ENCODE results near the gene PPM1D.
A peak's percentile ranks its signal among the peaks of the same experiment; 100 is the strongest.

The PPM1D gene

DNA sequence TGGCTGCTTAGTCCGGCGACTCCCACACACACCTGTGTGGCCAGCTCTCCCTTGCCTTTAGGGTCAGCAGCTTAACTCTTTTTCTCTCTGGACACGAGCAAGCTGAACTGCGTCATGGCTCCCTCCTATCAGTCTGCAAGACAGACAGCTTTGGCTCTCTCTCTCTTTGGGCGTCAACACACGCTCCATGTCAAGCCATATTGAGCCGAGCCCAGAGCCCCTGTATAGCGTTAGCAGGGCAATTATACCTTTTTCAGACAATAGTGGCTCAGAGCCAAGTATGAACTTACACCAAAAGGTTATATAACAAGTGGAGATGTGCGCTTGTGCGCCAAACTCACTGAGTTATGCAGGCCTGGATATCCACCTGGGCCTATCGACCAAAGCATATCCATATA lies 39.1 kb upstream of the PPM1D start:
- TF ChIP-seq, protein P1, sequence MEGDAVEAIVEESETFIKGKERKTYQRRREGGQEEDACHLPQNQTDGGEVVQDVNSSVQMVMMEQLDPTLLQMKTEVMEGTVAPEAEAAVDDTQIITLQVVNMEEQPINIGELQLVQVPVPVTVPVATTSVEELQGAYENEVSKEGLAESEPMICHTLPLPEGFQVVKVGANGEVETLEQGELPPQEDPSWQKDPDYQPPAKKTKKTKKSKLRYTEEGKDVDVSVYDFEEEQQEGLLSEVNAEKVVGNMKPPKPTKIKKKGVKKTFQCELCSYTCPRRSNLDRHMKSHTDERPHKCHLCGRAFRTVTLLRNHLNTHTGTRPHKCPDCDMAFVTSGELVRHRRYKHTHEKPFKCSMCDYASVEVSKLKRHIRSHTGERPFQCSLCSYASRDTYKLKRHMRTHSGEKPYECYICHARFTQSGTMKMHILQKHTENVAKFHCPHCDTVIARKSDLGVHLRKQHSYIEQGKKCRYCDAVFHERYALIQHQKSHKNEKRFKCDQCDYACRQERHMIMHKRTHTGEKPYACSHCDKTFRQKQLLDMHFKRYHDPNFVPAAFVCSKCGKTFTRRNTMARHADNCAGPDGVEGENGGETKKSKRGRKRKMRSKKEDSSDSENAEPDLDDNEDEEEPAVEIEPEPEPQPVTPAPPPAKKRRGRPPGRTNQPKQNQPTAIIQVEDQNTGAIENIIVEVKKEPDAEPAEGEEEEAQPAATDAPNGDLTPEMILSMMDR (IDR thresholded peaks at IDR 0.05; ENCODE audit: low read depth, low read length) = no peak
- no peak for DNase-seq (ENCODE audit: low read depth in 2 of 2)
- H3K4me3 ChIP-seq (replicated peaks in 1 of 2; ENCODE audit: low read depth in 2 of 2, low read length in 2 of 2) = no peak overlapping the region

DNA sequence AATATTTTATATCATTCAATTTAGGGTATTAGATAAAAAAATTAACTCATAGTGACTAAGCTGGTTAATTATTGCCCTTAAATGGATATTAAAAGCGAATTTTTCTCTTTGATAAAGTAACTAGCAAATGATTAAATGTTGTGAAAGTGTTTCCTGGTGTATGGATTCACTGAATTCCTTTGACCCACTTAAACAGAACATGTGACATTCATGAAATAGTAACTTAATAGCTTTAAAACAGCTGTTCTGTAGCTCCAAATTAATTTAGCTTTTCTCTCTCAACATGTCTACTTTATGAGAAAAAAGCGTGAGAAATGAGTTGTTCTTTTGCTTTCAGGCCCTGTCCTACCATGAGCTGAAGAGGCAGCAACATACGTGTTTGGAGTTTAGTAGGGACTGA lies 37.6 kb upstream of the PPM1D start:
- TF ChIP-seq, protein P1 (IDR thresholded peaks at IDR 0.05; ENCODE audit: low read depth, low read length) = no peak
- DNase-seq (ENCODE audit: low read depth in 2 of 2) = no peak
- no peak overlapping the region for H3K4me3 ChIP-seq (replicated peaks in 1 of 2; ENCODE audit: low read depth in 2 of 2, low read length in 2 of 2)

DNA sequence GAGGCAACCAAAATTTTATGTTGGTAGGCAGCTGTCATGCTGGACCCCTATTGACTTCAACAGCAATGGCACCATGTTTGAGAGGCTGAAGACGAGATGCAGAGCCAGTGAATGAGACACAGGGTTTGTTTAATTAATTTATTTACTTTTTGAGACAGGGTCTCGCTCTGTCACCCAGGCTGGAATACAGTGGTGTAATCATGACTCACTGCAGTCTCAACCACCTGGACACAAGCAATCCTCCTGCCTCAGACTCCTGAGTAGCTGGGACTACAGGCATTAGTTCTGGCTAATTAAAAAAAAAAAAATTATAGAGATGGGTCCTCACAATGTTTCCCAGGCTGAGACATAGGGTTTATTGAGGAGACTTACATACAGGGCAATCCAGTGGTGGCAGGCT lies 36.2 kb upstream of the PPM1D start:
- TF ChIP-seq, protein P1 (IDR thresholded peaks at IDR 0.05; ENCODE audit: low read depth, low read length) = no peak
- no peak for DNase-seq (ENCODE audit: low read depth in 2 of 2)

DNA sequence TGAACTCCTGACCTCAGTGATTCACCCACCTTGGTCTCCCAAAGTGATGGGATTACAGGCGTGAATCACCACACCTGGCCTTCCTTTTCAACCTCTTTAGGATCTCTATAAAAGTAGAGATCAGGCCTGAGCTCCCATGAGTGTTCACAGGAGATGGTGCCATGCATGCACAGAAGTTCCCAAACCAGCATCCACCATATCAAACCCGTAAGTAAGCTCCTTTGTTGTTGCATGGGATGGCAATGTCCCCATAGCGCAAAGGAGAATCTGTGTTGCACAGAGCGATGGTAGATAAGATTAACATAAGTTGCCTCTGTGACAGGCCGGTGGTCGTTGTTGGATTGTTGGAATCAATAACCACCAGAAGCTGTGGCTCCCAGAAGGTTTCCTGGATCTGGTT lies 34.8 kb upstream of the PPM1D start:
- no peak overlapping the region for H3K4me3 ChIP-seq (replicated peaks in 1 of 2; ENCODE audit: low read depth in 2 of 2, low read length in 2 of 2)
- TF ChIP-seq, protein P1 (IDR thresholded peaks at IDR 0.05; ENCODE audit: low read depth, low read length) = no peak
- DNase-seq (ENCODE audit: low read depth in 2 of 2) = no peak

More for the DNA sequence above, 36.2 kb upstream of the PPM1D start:
- H3K4me3 ChIP-seq (replicated peaks in 1 of 2; ENCODE audit: low read depth in 2 of 2, low read length in 2 of 2) = no peak overlapping the region

DNA sequence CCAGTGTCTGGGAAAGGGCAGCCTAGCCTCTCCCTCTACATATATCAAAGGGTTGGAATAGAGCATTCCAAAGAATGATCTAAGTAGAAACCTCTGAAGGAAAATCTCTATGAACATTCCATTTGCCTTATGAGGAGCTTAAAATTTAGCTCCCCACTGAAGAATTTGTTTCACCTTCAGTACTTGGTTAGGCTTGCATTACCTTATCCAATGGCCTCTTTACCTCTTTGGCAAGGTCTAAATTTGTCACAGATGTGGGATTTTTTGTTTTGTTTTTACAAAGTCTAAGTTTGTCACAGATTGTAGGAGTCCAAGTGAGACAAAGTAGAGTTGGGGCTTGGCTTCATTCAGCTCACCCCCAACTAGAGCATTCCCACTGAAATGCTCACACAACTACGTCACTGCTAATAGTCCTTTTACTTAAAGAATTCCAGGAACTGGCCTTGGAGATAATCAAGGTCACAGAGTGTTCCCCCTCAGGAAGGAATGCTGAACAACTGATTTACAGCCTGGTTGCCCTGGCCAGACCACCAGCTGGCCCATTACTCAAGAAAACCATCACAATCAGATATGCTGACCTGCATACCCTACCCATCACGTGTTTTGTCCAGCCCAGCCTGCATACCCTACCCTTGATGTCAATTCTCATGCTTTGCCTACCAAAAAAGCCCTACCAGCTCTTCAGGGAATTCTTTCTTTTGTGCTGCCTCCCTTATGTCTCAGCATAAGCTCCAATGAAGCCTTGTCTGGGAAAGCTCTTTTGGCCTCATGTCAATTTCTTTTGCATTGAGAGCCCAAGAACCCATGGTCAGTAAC lies 26.5 kb upstream of the PPM1D start:
- peak; percentile 54 to 90 for DNase-seq (ENCODE audit: low read depth in 2 of 2)
- TF ChIP-seq, protein P1 (IDR thresholded peaks at IDR 0.05; ENCODE audit: low read depth, low read length) = no peak

DNA sequence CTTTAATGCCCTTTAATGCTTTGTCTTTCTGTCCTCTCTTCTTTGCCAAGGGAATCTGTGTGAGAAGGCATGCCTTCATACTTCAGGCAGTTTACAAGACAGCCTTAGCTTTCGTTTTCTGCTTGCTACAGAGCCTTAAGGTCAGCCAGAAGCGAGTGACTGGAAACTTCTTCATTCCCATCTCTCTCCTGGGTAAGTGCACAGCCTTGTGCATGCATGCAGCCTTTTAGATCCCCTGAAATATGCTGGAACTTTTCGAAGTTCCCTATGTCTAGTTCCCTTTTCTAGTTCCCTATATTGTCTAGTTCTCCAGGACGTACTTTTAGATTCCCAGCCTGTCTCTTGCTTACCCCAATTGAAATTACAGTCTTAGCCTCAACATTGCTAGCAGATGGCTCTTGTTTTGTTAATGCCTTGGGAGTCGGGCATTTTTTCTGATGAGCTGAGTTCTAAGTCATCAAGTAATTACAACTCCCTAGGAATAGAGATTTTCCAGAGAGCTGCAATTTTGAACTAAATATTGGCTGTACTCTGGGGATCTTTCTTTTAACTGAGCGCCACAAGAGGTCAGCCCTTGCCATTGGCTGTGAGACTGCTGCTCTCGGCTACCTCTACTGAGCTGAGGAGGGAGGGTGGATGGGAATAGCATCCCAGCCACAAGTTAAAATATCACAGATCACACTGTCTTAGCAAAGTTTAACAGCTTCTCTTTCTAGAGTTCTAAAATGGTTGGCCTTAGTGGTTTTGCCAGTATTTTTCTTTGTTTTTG lies 22.7 kb upstream of the PPM1D start:
- peak; percentile 63 to 84 for DNase-seq (ENCODE audit: low read depth in 2 of 2)
- TF ChIP-seq, protein P1 (IDR thresholded peaks at IDR 0.05; ENCODE audit: low read depth, low read length) = peak; percentile 10
- peak overlapping the region; percentile 2 to 41 for H3K4me3 ChIP-seq (replicated peaks in 1 of 2; ENCODE audit: low read depth in 2 of 2, low read length in 2 of 2)

More for the DNA sequence above, 26.5 kb upstream of the PPM1D start:
- H3K4me3 ChIP-seq (replicated peaks in 1 of 2; ENCODE audit: low read depth in 2 of 2, low read length in 2 of 2) = no peak overlapping the region
